ENCODE data around the gene ADAM22.
A peak's percentile ranks its signal among the peaks of the same experiment; 100 is the strongest.
"Not testable (repeated sequence)": the region's sequence is repeated elsewhere in the genome, so short reads cannot be mapped to it uniquely, and the experiment has no call there.

The ADAM22 gene

DNA sequence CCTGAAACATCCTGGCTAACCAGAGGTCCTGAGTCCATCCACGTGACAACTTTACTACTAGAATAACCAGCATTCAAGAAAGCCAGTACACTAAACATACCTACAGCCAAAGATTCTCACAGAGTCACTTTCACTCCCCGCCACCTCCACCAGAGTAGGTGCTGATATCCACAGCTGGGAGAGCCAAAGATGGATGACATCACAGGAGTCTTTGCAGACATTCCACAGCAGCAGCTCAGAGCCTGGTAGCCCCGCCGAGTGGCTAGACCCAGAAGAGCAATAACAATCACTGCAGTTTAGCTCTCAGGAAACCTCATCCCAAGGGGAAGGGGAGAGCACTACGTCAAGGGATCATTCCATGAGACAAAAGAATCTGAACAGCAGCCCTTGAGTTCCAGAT, 13.5 kb upstream of the ADAM22 start:
- no peak for TF ChIP-seq CTCF (IDR thresholded peaks at IDR 0.05; ENCODE audit: poor library complexity, severe bottlenecking)
- ATAC-seq (ENCODE audit: low read depth) = no peak
- H3K4me1 ChIP-seq (ENCODE audit: insufficient read depth, poor library complexity, severe bottlenecking) = no peaks in the 10 kb centered on the region
- DNase-seq (ENCODE audit: low spot score) = no peak
- no peaks in the 10 kb centered on the region for H3K36me3 ChIP-seq (ENCODE audit: low read depth)
- H3K27me3 ChIP-seq (ENCODE audit: insufficient read depth, poor library complexity, severe bottlenecking) = no peaks in the 10 kb centered on the region
- H3K27ac ChIP-seq (ENCODE audit: poor library complexity, severe bottlenecking) = no peak overlapping the region
- H3K4me3 ChIP-seq (ENCODE audit: severe bottlenecking) = no peak overlapping the region
- H3K9me3 ChIP-seq (ENCODE audit: severe bottlenecking) = no peaks in the 10 kb centered on the region

DNA sequence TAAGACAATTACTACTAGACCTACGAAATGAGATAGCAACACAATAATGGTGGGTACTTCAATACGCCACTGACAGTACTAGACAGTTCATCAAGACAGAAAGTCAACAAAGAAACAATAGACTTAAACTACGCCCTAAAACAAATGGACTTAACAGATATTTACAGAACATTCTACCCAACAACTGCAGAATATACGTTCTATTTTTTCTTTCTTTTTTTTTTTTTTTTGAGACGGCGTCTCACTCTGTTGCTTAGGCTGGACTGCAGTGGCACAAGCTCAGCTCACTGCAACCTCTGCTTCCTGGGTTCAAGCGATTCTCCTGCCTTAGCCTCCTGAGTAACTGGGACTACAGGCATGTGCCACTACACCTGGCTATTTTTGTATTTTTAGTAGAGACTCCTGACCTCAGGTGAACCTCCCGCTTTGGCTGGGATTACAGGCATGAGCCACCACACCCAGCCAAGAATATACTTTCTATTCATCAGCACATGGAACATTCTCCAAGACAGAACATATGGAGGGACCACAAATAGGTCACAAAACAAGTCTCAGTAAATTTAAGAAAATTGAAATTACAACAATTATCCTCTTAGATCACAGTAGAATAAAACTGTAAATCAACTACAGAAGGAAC, 11.2 kb upstream of the ADAM22 start:
- not testable (repeated sequence) for H3K4me1 ChIP-seq (ENCODE audit: insufficient read depth, poor library complexity, severe bottlenecking); H3K27me3 ChIP-seq (ENCODE audit: insufficient read depth, poor library complexity, severe bottlenecking); DNase-seq (ENCODE audit: low spot score); ATAC-seq (ENCODE audit: low read depth); H3K36me3 ChIP-seq (ENCODE audit: low read depth); H3K4me3 ChIP-seq (ENCODE audit: severe bottlenecking); H3K27ac ChIP-seq (ENCODE audit: poor library complexity, severe bottlenecking); H3K9me3 ChIP-seq (ENCODE audit: severe bottlenecking)

- Histone ChIP-seq H3K36me3 (ENCODE audit: low read depth) (no peaks in the 10 kb centered on the region), H3K4me3 (ENCODE audit: severe bottlenecking) (no peak overlapping the region), H3K27ac (ENCODE audit: poor library complexity, severe bottlenecking) (no peak overlapping the region), H3K4me1 (ENCODE audit: insufficient read depth, poor library complexity, severe bottlenecking) (no peaks in the 10 kb centered on the region), H3K9me3 (ENCODE audit: severe bottlenecking) (no peaks in the 10 kb centered on the region), H3K27me3 (ENCODE audit: insufficient read depth, poor library complexity, severe bottlenecking) (no peaks in the 10 kb centered on the region)
- ATAC-seq (ENCODE audit: low read depth) (no peak), DNase-seq (ENCODE audit: low spot score) (no peak)
- TF ChIP-seq CTCF (IDR thresholded peaks at IDR 0.05; ENCODE audit: poor library complexity, severe bottlenecking) = no peak
These were observed 7.2 kb upstream of the ADAM22 start for GRCh38 chr7:87926581-87927461.

- no peak for TF ChIP-seq CTCF (IDR thresholded peaks at IDR 0.05; ENCODE audit: poor library complexity, severe bottlenecking)
- Histone ChIP-seq H3K9me3 (ENCODE audit: severe bottlenecking) (no peaks in the 10 kb centered on the region), H3K4me1 (ENCODE audit: insufficient read depth, poor library complexity, severe bottlenecking) (no peaks in the 10 kb centered on the region), H3K27me3 (ENCODE audit: insufficient read depth, poor library complexity, severe bottlenecking) (peaks cover 22% of the 10 kb centered on the region), H3K27ac (ENCODE audit: poor library complexity, severe bottlenecking) (no peak overlapping the region), H3K4me3 (ENCODE audit: severe bottlenecking) (peak overlapping the region; percentile 65), H3K36me3 (ENCODE audit: low read depth) (no peaks in the 10 kb centered on the region)
- no peak for DNase-seq (ENCODE audit: low spot score)
- ATAC-seq (ENCODE audit: low read depth) = no peak
These were observed 472 bp upstream of the ADAM22 start for GRCh38 chr7:87933605-87933952.

DNA sequence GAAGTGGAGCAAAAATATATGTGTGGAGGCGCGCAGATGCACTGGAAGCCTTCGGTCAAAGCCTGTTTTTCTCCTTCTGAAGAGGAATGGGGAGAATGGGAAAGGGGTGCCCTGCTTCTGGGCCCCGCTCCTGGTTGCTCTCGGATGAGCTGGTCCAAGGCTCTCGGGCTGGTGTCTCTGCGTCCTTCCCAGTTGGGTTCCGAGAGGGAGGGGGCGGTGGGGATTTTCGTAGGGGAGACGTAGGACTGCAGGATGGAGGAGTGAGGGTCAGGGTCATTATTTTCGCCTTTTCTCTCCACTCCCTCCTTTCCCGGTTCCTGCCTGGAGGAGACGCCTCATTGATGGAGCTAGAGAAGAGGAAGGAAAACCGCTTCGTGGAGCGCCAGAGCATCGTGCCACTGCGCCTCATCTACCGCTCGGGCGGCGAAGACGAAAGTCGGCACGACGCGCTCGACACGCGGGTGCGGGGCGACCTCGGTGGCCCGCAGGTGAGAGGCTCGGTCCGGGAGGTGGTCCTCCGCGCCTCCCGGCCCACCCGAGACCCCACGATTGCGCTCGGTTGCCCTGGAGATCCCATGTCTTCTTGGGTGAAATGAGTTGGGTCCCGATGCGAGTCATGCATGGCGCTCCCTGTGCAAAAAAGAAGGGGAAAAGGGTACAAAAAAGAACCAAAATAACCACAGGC, 790 bp downstream of the ADAM22 start:
- Histone ChIP-seq H3K4me1 (ENCODE audit: insufficient read depth, poor library complexity, severe bottlenecking) (no peaks in the 10 kb centered on the region), H3K36me3 (ENCODE audit: low read depth) (no peaks in the 10 kb centered on the region), H3K27me3 (ENCODE audit: insufficient read depth, poor library complexity, severe bottlenecking) (peaks cover 22% of the 10 kb centered on the region), H3K27ac (ENCODE audit: poor library complexity, severe bottlenecking) (no peak overlapping the region), H3K4me3 (ENCODE audit: severe bottlenecking) (peak overlapping the region; percentile 65), H3K9me3 (ENCODE audit: severe bottlenecking) (no peaks in the 10 kb centered on the region)
- DNase-seq (ENCODE audit: low spot score) (no peak), ATAC-seq (ENCODE audit: low read depth) (peak; percentile 9; the same call in 1 of the 3 replicates)
- TF ChIP-seq CTCF (IDR thresholded peaks at IDR 0.05; ENCODE audit: poor library complexity, severe bottlenecking) = no peak
